PC-9 (cell line): ENCODE data around the gene AHI1.

Experiments
- CTCF ChIP-seq: fragments of 200-600 bp; sonication (generic); conservative IDR thresholded peaks from 2 replicates; pipeline ENCODE4 v1.6.1; 2017; ENCODE audit warnings: mixed run types, antibody characterized with exemption, mild to moderate bottlenecking, moderate library complexity
- EZH2 ChIP-seq: fragments of 200-600 bp; sonication (generic); IDR thresholded peaks from 2 replicates; pipeline ENCODE4 v1.8.0; 2017; ENCODE audit warnings: antibody characterized with exemption, low read depth

GRCh38 chr6:135440087-135440792 lies 57.3 kb downstream of the AHI1 start:
- no peak for TF ChIP-seq CTCF
- no peak for TF ChIP-seq EZH2
